ENCODE measurements around the gene AATF. TPM values are rescaled to one million over a fixed set of nuclear protein-coding genes. Genes with fewer than 3 reads are reported as not detected.

The AATF gene
- total RNA-seq, 2 experiments from 2014 or later: 40.3 to 40.8 TPM

DNA sequence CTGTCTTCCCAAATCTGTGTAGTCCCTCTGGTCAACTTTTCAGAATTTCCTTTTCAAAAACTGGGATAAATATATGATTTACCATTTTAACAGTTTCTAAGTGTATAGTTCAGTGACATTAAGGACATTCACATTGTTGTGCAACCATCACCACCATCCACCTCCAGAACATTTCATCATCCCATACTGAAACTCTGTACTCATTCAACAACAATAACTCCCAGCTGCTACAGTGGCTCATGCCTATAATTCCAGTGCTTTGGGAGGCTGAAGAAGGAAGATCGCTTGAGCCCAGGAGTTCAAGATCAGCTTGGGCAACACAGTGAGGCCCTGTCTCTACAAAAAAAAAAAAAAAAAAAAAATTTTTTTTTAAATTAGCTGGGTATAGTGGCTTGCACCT lies 131.0 kb downstream of the AATF start:
- H3K4me1 Mint-ChIP-seq (ENCODE audit: low read depth): no peaks in the 10 kb centered on the region
- CTCF ChIA-PET: no interaction called here

DNA sequence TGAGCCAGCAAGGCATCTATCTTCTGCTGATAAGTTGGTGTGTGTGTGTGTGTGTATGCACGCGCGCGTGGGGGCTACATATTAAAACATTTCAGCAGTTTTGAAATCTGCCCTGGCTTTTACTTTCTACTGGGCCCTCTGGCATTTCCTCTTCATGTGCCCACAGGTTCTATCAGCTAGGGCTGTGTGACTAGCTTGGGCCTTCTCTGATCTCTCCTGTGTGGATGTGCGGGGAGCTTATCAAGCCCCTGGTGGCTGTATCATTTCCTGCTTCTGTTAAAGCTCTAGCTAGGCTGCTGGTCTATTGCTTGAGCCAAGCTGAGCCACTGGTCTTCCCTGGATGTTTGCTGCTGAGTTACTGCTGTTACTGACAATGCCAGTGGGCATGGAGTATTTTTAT lies 132.5 kb downstream of the AATF start:
- no peaks in the 10 kb centered on the region for H3K4me1 ChIP-seq (ENCODE audit: insufficient read depth, low read length)
- intact Hi-C loops (cut with DNase I, micrococcal nuclease): no loop called here
- peaks cover 3 to 7% of the 10 kb centered on the region in 2 experiments for H3K9me3 ChIP-seq (ENCODE audit: control insufficient read depth in 1 of 2, insufficient read depth in 1 of 2, low read length in 2 of 2)
- H3K27me3 Mint-ChIP-seq: no peaks in the 10 kb centered on the region
- H3K36me3 ChIP-seq (ENCODE audit: insufficient read depth, low read length): peaks cover 6% of the 10 kb centered on the region
- no peak overlapping the region for H3K27ac Mint-ChIP-seq
- no peak overlapping the region for H3K4me3 ChIP-seq (ENCODE audit: low read length)
- no peaks in the 10 kb centered on the region for H3K4me1 Mint-ChIP-seq (ENCODE audit: low read depth)
- DNase-seq (no peak), ATAC-seq (ENCODE audit: poor library complexity) (no peak)
- no peak overlapping the region for H3K4me3 Mint-ChIP-seq
- TF ChIP-seq, protein P1, sequence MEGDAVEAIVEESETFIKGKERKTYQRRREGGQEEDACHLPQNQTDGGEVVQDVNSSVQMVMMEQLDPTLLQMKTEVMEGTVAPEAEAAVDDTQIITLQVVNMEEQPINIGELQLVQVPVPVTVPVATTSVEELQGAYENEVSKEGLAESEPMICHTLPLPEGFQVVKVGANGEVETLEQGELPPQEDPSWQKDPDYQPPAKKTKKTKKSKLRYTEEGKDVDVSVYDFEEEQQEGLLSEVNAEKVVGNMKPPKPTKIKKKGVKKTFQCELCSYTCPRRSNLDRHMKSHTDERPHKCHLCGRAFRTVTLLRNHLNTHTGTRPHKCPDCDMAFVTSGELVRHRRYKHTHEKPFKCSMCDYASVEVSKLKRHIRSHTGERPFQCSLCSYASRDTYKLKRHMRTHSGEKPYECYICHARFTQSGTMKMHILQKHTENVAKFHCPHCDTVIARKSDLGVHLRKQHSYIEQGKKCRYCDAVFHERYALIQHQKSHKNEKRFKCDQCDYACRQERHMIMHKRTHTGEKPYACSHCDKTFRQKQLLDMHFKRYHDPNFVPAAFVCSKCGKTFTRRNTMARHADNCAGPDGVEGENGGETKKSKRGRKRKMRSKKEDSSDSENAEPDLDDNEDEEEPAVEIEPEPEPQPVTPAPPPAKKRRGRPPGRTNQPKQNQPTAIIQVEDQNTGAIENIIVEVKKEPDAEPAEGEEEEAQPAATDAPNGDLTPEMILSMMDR (IDR thresholded peaks at IDR 0.05): no peak
- H3K9me3 Mint-ChIP-seq: peaks cover 5% of the 10 kb centered on the region
- no peaks in the 10 kb centered on the region for H3K27me3 ChIP-seq (ENCODE audit: control insufficient read depth in 1 of 2, insufficient read depth in 2 of 2, low read length in 2 of 2)
- no peak overlapping the region for H3K27ac ChIP-seq (ENCODE audit: low read depth in 1 of 2, low read length in 2 of 2)
- POLR2A ChIA-PET: no interaction called here
- peaks cover 13% of the 10 kb centered on the region for H3K36me3 Mint-ChIP-seq (ENCODE audit: low read depth)
- CTCF ChIA-PET: no interaction called here

More for the DNA sequence above, 131.0 kb downstream of the AATF start:
- intact Hi-C loops (cut with DNase I, micrococcal nuclease): no loop called here
- peaks cover 5% of the 10 kb centered on the region for H3K9me3 Mint-ChIP-seq
- H3K36me3 Mint-ChIP-seq (ENCODE audit: low read depth): no peaks in the 10 kb centered on the region
- Histone ChIP-seq H3K36me3 (ENCODE audit: insufficient read depth, low read length) (no peaks in the 10 kb centered on the region), H3K4me3 (ENCODE audit: low read length) (no peak overlapping the region), H3K27ac (ENCODE audit: low read depth in 1 of 2, low read length in 2 of 2) (no peak overlapping the region), H3K9me3 (ENCODE audit: control insufficient read depth in 1 of 2, insufficient read depth in 1 of 2, low read length in 2 of 2) (peaks cover 3 to 7% of the 10 kb centered on the region in 2 experiments), H3K27me3 (ENCODE audit: control insufficient read depth in 1 of 2, insufficient read depth in 2 of 2, low read length in 2 of 2) (no peaks in the 10 kb centered on the region), H3K4me1 (ENCODE audit: insufficient read depth, low read length) (no peaks in the 10 kb centered on the region)
- POLR2A ChIA-PET: no interaction called here
- no peak overlapping the region for H3K4me3 Mint-ChIP-seq
- no peaks in the 10 kb centered on the region for H3K27me3 Mint-ChIP-seq
- ATAC-seq (ENCODE audit: poor library complexity) (no peak), DNase-seq (no peak)
- TF ChIP-seq, protein P1 (IDR thresholded peaks at IDR 0.05): no peak
- H3K27ac Mint-ChIP-seq: no peak overlapping the region

DNA sequence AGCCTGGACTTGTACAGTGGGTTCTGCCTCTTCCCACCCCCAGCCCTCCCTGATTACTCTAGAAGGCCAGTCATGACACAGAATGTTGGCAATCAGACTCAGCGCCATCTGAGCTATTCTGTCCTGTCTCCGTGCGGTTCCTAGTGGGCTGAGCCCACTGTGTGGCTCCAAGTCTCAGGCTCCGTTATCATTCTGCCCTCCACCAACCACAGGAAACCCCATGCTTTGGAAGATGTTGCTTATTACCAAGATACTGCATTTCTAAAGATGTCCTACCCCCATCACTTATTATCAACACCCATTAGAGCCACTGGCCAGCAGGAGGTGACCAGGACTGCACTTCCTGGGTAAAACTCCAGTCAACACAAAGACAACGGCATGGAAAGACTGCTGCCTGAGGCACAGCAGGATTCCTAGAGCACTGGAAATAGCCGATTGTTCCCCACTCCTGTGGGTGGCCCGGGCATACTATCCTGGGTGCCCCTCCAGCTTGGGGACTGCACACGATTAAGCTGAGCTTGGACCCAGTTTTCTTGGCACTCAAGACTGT lies 133.6 kb downstream of the AATF start:
- H3K27ac ChIP-seq (ENCODE audit: low read depth in 1 of 2, low read length in 2 of 2): no peak overlapping the region
- Mint-ChIP-seq H3K27ac (no peak overlapping the region), H3K27me3 (no peaks in the 10 kb centered on the region), H3K36me3 (ENCODE audit: low read depth) (peaks cover 22% of the 10 kb centered on the region), H3K9me3 (peaks cover 5% of the 10 kb centered on the region), H3K4me3 (no peak overlapping the region), H3K4me1 (ENCODE audit: low read depth) (peaks cover 4% of the 10 kb centered on the region)
- ATAC-seq (ENCODE audit: poor library complexity): no peak
- intact Hi-C loops (cut with DNase I, micrococcal nuclease): no loop called here
- H3K9me3 ChIP-seq (ENCODE audit: control insufficient read depth in 1 of 2, insufficient read depth in 1 of 2, low read length in 2 of 2): peaks cover 3 to 7% of the 10 kb centered on the region in 2 experiments
- H3K4me1 ChIP-seq (ENCODE audit: insufficient read depth, low read length): no peaks in the 10 kb centered on the region
- H3K36me3 ChIP-seq (ENCODE audit: insufficient read depth, low read length): peaks cover 13% of the 10 kb centered on the region
- no peak overlapping the region for H3K4me3 ChIP-seq (ENCODE audit: low read length)
- no peaks in the 10 kb centered on the region for H3K27me3 ChIP-seq (ENCODE audit: control insufficient read depth in 1 of 2, insufficient read depth in 2 of 2, low read length in 2 of 2)
- TF ChIP-seq, protein P1 (IDR thresholded peaks at IDR 0.05): no peak
- no peak for DNase-seq
- ChIA-PET POLR2A (no interaction called here), CTCF (no interaction called here)
